Measurements from ENCODE around the gene ZEB2.
A peak's percentile ranks its signal among the peaks of the same experiment; 100 is the strongest.

The ZEB2 gene

GRCh38 chr2:144412709-144413108, 107.2 kb downstream of the ZEB2 start:
- no peak for DNase-seq

GRCh38 chr2:144411473-144411872, 108.4 kb downstream of the ZEB2 start:
- no peak for DNase-seq

GRCh38 chr2:144409241-144409640, 110.7 kb downstream of the ZEB2 start:
- DNase-seq, result no peak

GRCh38 chr2:144407262-144407661, 112.7 kb downstream of the ZEB2 start:
- DNase-seq, result no peak

- DNase-seq, result no peak
Observed at GRCh38 chr2:144405982-144406788, 113.7 kb downstream of the ZEB2 start.

GRCh38 chr2:144405321-144405720, 114.6 kb downstream of the ZEB2 start:
- DNase-seq, result no peak

- DNase-seq, result no peak
Observed at GRCh38 chr2:144404586-144405314, 115.2 kb downstream of the ZEB2 start.

- no peak for DNase-seq
Observed at GRCh38 chr2:144403933-144404332, 116.0 kb downstream of the ZEB2 start.

GRCh38 chr2:144402251-144402650, 117.7 kb downstream of the ZEB2 start:
- peak; percentile 47 for DNase-seq

GRCh38 chr2:144401036-144401435, 118.9 kb downstream of the ZEB2 start:
- DNase-seq, result no peak

GRCh38 chr2:144396318-144396717, 123.6 kb downstream of the ZEB2 start:
- no peak for DNase-seq

- DNase-seq, result no peak
Observed at GRCh38 chr2:144390424-144391020, 129.4 kb downstream of the ZEB2 start.

GRCh38 chr2:144389930-144390311, 130.0 kb downstream of the ZEB2 start:
- no peak for DNase-seq

- DNase-seq, result no peak
Observed at GRCh38 chr2:144389151-144389929, 130.6 kb downstream of the ZEB2 start.

- DNase-seq, result peak; percentile 54
Observed at GRCh38 chr2:144385381-144385780, 134.5 kb downstream of the ZEB2 start.

GRCh38 chr2:144383571-144384100, 136.3 kb downstream of the ZEB2 start:
- no peak for DNase-seq

- DNase-seq, result no peak
Observed at GRCh38 chr2:144382849-144383248, 137.1 kb downstream of the ZEB2 start.

GRCh38 chr2:144381716-144382115, 138.2 kb downstream of the ZEB2 start:
- DNase-seq, result no peak

GRCh38 chr2:144379851-144380311, 140.0 kb downstream of the ZEB2 start:
- no peak for DNase-seq

GRCh38 chr2:144378551-144378950, 141.4 kb downstream of the ZEB2 start:
- no peak for DNase-seq

GRCh38 chr2:144377914-144378313, 142.0 kb downstream of the ZEB2 start:
- no peak for DNase-seq

GRCh38 chr2:144376926-144377325, 143.0 kb downstream of the ZEB2 start:
- no peak for DNase-seq

- no peak for DNase-seq
Observed at GRCh38 chr2:144376460-144376859, 143.5 kb downstream of the ZEB2 start.
